Mononuclear cell (primary cell): Measurements from ENCODE around the gene IFI35. TPM values are rescaled to one million over a fixed set of nuclear protein-coding genes. Genes with fewer than 3 reads are reported as not detected.

Experiments
- H3K27me3 ChIP-seq: 2 replicates; pipeline ENCODE4 v1.6.0; 2011; ENCODE audit warnings: low read length, control low read depth; ENCODE audit not compliant: insufficient read depth
- H3K4me1 ChIP-seq: 2 replicates; pipeline ENCODE4 v1.5.1; 2011; ENCODE audit warnings: mild to moderate bottlenecking, low read length, control low read depth; ENCODE audit not compliant: insufficient read depth
- H3K4me3 ChIP-seq: 2 replicates; pipeline ENCODE4 v1.5.1; 2011; ENCODE audit warnings: mild to moderate bottlenecking, low read length, moderate library complexity
- H3K9me3 ChIP-seq: 2 replicates; pipeline ENCODE4 v1.5.1; 2011; ENCODE audit warnings: low read depth, mild to moderate bottlenecking, control low read depth, low read length
- total RNA-seq: library from RNA; depleted of rRNA; stranded (reverse); fragments of >200 nt; gene quantifications from one replicate; pipeline ENCODE4 v1.2.3, GENCODE V29; 2012

IFI35 gene
- total RNA-seq, 1 donor, result 9.6 TPM

DNA sequence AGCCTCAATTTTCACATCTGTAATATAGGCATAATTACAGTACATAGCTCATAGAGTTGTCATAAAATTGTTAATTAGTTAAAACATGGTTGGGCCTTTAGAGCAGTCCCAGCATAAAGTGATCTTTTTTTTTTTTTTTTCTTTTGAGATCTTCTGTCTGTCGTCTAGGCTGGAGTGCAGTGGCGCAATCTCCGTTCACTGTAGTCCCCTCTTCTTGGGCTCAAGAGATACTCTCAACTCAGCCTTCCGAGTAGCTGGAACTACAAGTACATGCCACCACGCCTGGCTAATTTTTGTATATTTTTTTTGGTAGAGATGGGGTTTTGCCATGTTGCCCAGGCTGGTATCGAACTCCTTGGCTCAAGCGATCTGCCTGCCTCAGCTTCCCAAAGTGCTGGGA lies 49.5 kb downstream of the IFI35 start:
- H3K27me3 ChIP-seq, result no peaks in the 10 kb centered on the region
- no peaks in the 10 kb centered on the region for H3K4me1 ChIP-seq
- H3K9me3 ChIP-seq, result no peaks in the 10 kb centered on the region
- no peak overlapping the region for H3K4me3 ChIP-seq

DNA sequence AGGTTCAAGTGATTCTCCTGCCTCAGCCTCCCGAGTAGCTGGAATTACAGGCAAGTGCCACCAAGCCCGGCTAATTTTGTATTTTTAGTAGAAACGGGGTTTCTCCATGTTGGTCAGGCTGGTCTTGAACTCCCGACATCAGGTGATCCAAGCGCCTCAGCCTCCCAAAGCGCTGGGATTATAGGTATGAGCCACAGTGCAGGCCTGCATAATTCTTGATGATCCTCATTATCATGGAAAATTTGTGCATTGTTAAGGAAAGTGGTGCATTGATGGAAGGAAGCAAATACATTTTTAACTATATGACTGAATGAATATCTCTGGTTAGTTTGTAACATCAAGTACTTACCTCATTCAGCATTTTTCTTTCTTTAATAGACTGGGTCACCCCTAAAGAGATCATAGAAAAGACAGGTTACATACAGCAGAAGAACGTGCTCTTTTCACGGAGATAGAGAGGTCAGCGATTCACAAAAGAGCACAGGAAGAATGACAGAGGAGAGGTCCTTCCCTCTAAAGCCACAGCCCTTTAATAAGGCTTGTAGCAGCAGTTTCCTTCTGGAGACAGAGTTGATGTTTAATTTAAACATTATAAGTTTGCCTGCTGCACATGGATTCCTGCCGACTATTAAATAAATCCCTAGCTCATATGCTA lies 56.5 kb downstream of the IFI35 start:
- Histone ChIP-seq H3K27me3 (no peaks in the 10 kb centered on the region), H3K4me1 (no peaks in the 10 kb centered on the region), H3K4me3 (no peak overlapping the region), H3K9me3 (no peaks in the 10 kb centered on the region)

Other genes starting within 250 kb of the IFI35 start
- not detected for gene RAMP2, start 245.6 kb upstream of the IFI35 start, total RNA-seq
- gene VPS25, start 233.3 kb upstream of the IFI35 start, total RNA-seq, result 27.0 TPM
- 0.10 TPM for gene WNK4, start 226.2 kb upstream of the IFI35 start, total RNA-seq
- gene COA3, start 208.1 kb upstream of the IFI35 start, total RNA-seq, result 2.4 TPM
- gene CNTD1, start 207.9 kb upstream of the IFI35 start, total RNA-seq, result not detected
- gene BECN1, start 182.5 kb upstream of the IFI35 start, total RNA-seq, result 86.6 TPM
- gene PSME3, start 173.4 kb upstream of the IFI35 start, total RNA-seq, result 56.9 TPM
- 1.5 TPM for gene AOC2, start 162.2 kb upstream of the IFI35 start, total RNA-seq
- gene AOC3, start 155.6 kb upstream of the IFI35 start, total RNA-seq, result 0.21 TPM
- not detected for gene G6PC1, start 106.0 kb upstream of the IFI35 start, total RNA-seq
- gene AARSD1, start 42.3 kb upstream of the IFI35 start, total RNA-seq, result 14.0 TPM
- gene PTGES3L, start 26.7 kb upstream of the IFI35 start, total RNA-seq, result 0.31 TPM
- gene RUNDC1, start 26.2 kb upstream of the IFI35 start, total RNA-seq, result 9.6 TPM
- gene RPL27, start 8.4 kb upstream of the IFI35 start, total RNA-seq, result 1,456 TPM
- gene VAT1, start 15.6 kb downstream of the IFI35 start, total RNA-seq, result 20.0 TPM
- 0.10 TPM for gene RND2, start 18.4 kb downstream of the IFI35 start, total RNA-seq
- gene BRCA1, start 118.6 kb downstream of the IFI35 start, total RNA-seq, result 3.4 TPM
- gene NBR1, start 164.4 kb downstream of the IFI35 start, total RNA-seq, result 34.3 TPM
- 3.9 TPM for gene TMEM106A, start 205.1 kb downstream of the IFI35 start, total RNA-seq
- 0.31 TPM for gene CCDC200, start 221.8 kb downstream of the IFI35 start, total RNA-seq
- not detected for gene RNU2-1, start 227.2 kb downstream of the IFI35 start, total RNA-seq